Glutamatergic neuron (in vitro differentiated cells): Measurements from ENCODE around the gene IGFLR1. TPM values are rescaled to one million over a fixed set of nuclear protein-coding genes. Genes with fewer than 3 reads are reported as not detected.

ENCODE experiments used
- DNase-seq: peaks from one replicate; pipeline ENCODE4 v3.0.0; 2022
- H3K27ac Mint-ChIP-seq: one replicate; pipeline ENCODE4 v1.8.0; 2020; ENCODE audit warnings: mild to moderate bottlenecking, mixed read lengths, inconsistent platforms; ENCODE audit not compliant: unreplicated experiment
- H3K27me3 Mint-ChIP-seq: one replicate; pipeline ENCODE4 v1.8.0; 2020; ENCODE audit warnings: mild to moderate bottlenecking, moderate library complexity, mixed read lengths, inconsistent platforms; ENCODE audit not compliant: unreplicated experiment
- H3K36me3 Mint-ChIP-seq: one replicate; pipeline ENCODE4 v1.8.0; 2020; ENCODE audit warnings: mild to moderate bottlenecking, mixed read lengths, inconsistent platforms; ENCODE audit not compliant: unreplicated experiment
- H3K4me1 Mint-ChIP-seq: one replicate; pipeline ENCODE4 v1.8.0; 2020; ENCODE audit warnings: mild to moderate bottlenecking, low read depth, mixed read lengths, inconsistent platforms; ENCODE audit not compliant: unreplicated experiment
- H3K4me3 Mint-ChIP-seq: one replicate; pipeline ENCODE4 v1.8.0; 2020; ENCODE audit warnings: mild to moderate bottlenecking, mixed read lengths, inconsistent platforms; ENCODE audit not compliant: unreplicated experiment
- H3K9me3 Mint-ChIP-seq: one replicate; pipeline ENCODE4 v1.8.0; 2020; ENCODE audit warnings: mild to moderate bottlenecking, moderate library complexity, mixed read lengths, inconsistent platforms; ENCODE audit not compliant: unreplicated experiment
- total RNA-seq: library from RNA; stranded (reverse); fragmentation: NEBNext Ultra II Directional; extraction: Animal tissue kit (Norgen Biotek cat#: 25700); gene quantifications from one replicate; pipeline ENCODE4 v1.2.1, GENCODE V29; 2021; ENCODE audit not compliant: unreplicated experiment
- TF ChIP-seq, protein P1 (sequence below): fragments of 200-600 bp; sonication (generic); IDR thresholded peaks from one replicate; pipeline ENCODE4 v1.5.0; 2021; ENCODE audit not compliant: partially characterized antibody, unreplicated experiment

IGFLR1 gene
- total RNA-seq, 1 donor from 2014 or later: 4.7 TPM

- DNase-seq: peak; percentile 56
- Mint-ChIP-seq H3K9me3 (peaks cover 9% of the 10 kb centered on the region), H3K4me1 (peaks cover 16% of the 10 kb centered on the region)
Observed at GRCh38 chr19:35718345-35719041, 23.8 kb downstream of the IGFLR1 start.

GRCh38 chr19:35717665-35718344 is 24.4 kb downstream of the IGFLR1 start, which contains the start of gene KMT2B:
TSS of gene KMT2B (plus strand) at chr19:35718003. CDS start at chr19:35718019, 16 bp downstream.
- TF ChIP-seq, protein P1, sequence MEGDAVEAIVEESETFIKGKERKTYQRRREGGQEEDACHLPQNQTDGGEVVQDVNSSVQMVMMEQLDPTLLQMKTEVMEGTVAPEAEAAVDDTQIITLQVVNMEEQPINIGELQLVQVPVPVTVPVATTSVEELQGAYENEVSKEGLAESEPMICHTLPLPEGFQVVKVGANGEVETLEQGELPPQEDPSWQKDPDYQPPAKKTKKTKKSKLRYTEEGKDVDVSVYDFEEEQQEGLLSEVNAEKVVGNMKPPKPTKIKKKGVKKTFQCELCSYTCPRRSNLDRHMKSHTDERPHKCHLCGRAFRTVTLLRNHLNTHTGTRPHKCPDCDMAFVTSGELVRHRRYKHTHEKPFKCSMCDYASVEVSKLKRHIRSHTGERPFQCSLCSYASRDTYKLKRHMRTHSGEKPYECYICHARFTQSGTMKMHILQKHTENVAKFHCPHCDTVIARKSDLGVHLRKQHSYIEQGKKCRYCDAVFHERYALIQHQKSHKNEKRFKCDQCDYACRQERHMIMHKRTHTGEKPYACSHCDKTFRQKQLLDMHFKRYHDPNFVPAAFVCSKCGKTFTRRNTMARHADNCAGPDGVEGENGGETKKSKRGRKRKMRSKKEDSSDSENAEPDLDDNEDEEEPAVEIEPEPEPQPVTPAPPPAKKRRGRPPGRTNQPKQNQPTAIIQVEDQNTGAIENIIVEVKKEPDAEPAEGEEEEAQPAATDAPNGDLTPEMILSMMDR: no peak
- H3K27me3 Mint-ChIP-seq: peaks cover 12% of the 10 kb centered on the region
- peak within 1 kb of the TSS; percentile 90 for H3K4me3 Mint-ChIP-seq
- H3K9me3 Mint-ChIP-seq: peaks cover 8% of the 10 kb centered on the region
- H3K36me3 Mint-ChIP-seq: peaks cover 4% of the 10 kb centered on the region
- peak within 1 kb of the TSS; percentile 83 for H3K27ac Mint-ChIP-seq
- peak; percentile 96 for DNase-seq
- peaks cover 16% of the 10 kb centered on the region for H3K4me1 Mint-ChIP-seq

More at GRCh38 chr19:35718345-35719041, 23.8 kb downstream of the IGFLR1 start:
- H3K4me3 Mint-ChIP-seq: peak overlapping the region; percentile 90
- peaks cover 4% of the 10 kb centered on the region for H3K36me3 Mint-ChIP-seq
- peaks cover 12% of the 10 kb centered on the region for H3K27me3 Mint-ChIP-seq
- TF ChIP-seq, protein P1: no peak
- H3K27ac Mint-ChIP-seq: peak overlapping the region; percentile 64

DNA sequence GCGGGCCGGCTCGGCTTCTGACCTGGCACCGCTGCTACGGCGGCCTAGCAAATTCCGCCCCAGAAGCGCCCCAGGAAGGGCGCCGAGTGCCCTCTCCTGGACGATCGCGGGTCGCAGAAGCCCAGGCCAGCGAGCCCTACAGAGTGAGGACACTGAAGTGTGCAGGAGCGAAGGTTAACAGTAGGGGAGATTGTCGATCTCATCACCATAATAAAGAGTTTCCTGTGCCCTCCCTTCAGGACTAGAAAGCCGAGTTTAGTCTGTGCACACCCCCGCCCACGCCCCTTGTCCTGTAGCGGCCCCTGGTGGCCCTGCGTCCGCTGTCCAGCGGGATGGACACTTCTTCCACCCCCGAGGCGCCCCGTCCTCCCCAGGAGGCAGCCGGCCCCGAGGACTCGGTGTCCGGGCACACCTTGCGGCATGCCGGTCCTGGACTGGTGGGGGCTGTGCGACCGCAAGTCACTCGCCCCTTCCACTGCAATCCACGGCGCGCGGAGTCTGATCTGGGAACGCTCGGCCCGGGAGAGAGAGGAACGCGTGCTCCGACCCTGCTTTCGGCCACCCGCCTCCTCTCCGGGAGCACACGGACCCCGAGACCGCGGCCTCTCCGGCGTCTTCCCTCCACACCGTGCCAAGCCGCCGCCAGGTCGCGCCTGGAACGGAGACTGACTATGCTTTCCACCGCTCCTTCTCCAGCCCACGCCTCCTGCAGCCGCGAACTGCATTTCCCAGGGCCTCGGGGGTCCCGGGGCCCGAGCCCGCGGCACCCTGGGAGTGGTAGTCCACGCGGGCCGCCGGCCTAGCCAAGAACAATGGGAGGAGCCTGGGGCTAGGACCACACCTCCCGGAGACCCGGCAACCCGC is 25.2 kb downstream of the IGFLR1 start:
- H3K4me1 Mint-ChIP-seq: peaks cover 16% of the 10 kb centered on the region
- TF ChIP-seq, protein P1: peak; percentile 72
- H3K4me3 Mint-ChIP-seq: peak overlapping the region; percentile 90
- peaks cover 4% of the 10 kb centered on the region for H3K36me3 Mint-ChIP-seq
- H3K27ac Mint-ChIP-seq: peak overlapping the region; percentile 83
- H3K9me3 Mint-ChIP-seq: peaks cover 6% of the 10 kb centered on the region
- peak; percentile 89 for DNase-seq
- H3K27me3 Mint-ChIP-seq: peaks cover 12% of the 10 kb centered on the region

DNA sequence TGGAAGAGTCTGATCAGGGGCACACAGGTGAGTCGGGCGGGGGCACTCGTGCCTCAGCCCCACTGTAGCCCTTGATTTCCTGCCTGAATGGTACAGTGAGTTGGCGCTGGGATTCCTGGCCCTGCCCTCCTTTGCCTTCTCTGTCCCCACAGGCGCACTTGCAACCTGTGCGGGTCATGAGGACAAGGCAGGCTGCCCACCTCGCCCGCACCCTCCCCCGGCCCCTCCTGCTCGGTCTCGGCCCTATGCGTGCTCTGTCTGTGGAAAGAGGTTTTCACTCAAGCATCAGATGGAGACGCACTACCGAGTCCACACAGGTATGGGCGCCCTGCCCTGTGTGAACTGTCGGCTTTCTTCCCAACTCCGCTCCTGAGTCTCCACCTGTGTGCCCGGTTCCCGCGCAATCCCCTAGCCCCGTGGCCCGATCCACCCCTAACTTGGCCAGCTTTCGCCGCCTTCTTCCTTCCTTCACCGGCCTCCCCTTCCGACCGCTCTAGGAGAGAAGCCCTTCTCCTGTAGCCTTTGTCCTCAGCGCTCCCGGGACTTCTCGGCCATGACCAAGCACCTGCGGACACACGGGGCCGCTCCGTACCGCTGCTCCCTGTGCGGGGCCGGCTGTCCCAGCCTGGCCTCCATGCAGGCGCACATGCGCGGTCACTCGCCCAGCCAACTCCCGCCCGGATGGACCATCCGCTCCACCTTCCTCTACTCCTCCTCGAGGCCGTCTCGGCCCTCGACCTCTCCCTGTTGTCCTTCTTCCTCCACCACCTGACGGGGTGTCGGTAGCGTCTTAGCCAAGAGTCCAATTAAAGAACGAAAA is 26.1 kb downstream of the IGFLR1 start:
- no peak for DNase-seq
- peaks cover 4% of the 10 kb centered on the region for H3K36me3 Mint-ChIP-seq
- peak overlapping the region; percentile 90 for H3K4me3 Mint-ChIP-seq
- H3K9me3 Mint-ChIP-seq: peaks cover 6% of the 10 kb centered on the region
- TF ChIP-seq, protein P1: no peak
- peak overlapping the region; percentile 83 for H3K27ac Mint-ChIP-seq
- H3K4me1 Mint-ChIP-seq: peaks cover 16% of the 10 kb centered on the region
- peaks cover 12% of the 10 kb centered on the region for H3K27me3 Mint-ChIP-seq
